HG03571 (cell line): ENCODE results near the gene OR2L3.
"Not testable (repeated sequence)": the region's sequence is repeated elsewhere in the genome, so short reads cannot be mapped to it uniquely, and the experiment has no call there.

ENCODE experiments used
- ATAC-seq: cut with Tn5 transposase; IDR thresholded peaks from one replicate; pipeline ENCODE4 v1.9.1; 2021; ENCODE audit not compliant: unreplicated experiment

Gene OR2L3

DNA sequence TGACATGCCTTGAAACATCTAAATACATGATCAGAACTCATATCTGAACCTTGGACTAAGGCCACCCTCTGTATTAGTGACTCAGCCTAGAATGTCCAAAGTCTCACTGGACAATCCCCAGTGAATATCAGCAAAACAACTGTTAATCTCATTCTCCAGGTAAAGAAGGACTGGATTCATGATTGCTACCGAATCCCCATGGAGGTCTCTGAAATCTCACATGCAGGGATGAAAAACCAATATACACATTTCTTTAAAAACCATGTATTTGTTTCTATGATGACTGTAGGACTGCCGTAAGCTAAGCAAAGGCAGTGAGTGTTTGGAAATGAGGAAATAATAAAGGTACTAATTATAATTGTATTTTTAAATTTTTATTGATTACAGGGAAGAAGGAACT lies at the start of gene OR2L3:
Gene OR2L3, plus strand, starts transcription at position 301 of the 400 bp plus-strand sequence. CDS start 13,846 bp downstream, outside the sequence.
- no peak for ATAC-seq

DNA sequence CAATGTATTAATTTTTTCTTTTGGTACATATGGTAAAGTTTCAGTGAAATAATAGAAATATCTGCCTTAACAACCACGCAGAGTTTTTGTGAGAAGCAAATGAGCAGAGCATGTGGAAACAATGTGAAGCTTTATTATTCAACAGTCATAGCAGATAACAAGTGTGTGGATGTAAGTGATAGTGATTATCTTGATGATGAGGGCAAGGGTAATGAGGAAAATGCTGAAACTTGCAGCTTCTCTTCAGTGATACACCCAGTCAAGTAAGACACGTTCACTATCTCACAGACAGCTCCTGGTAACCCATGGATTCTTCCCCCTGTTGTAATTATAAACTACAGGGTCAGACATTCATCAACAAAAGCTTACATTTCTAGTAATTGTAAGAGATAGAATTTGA lies 47.8 kb upstream of the OR2L3 start:
- no peak for ATAC-seq

- ATAC-seq: no peak
These were observed 46.5 kb upstream of the OR2L3 start for GRCh38 chr1:248000169-248000568.

GRCh38 chr1:248007778-248008177 lies 38.9 kb upstream of the OR2L3 start:
- ATAC-seq: no peak

DNA sequence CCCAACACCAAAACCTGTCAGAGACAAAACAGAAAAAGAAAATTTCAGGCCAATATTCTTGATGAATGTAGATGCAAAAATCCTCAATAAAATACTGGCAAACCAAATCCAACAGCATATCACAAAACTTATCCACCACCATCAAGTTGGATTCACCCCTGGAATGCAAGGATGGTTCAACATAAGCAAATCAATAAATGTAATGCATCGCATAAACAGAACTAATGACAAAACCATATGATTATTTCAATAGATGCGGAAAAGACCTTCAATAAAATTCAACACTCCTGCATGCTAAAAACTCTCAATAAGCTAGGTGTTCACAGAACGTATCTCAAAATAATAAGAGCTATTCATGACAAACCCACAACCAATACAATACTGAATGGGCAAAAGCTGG lies 37.0 kb upstream of the OR2L3 start:
- no peak for ATAC-seq

- ATAC-seq: no peak
These were observed 33.4 kb upstream of the OR2L3 start, which contains the start of gene OR2L5 for GRCh38 chr1:248013229-248013710. TSS of gene OR2L5 (plus strand) at chr1:248013660. CDS start at chr1:248021948, 8,288 bp downstream.

GRCh38 chr1:248015803-248016202 lies 30.8 kb upstream of the OR2L3 start:
- no peak for ATAC-seq

DNA sequence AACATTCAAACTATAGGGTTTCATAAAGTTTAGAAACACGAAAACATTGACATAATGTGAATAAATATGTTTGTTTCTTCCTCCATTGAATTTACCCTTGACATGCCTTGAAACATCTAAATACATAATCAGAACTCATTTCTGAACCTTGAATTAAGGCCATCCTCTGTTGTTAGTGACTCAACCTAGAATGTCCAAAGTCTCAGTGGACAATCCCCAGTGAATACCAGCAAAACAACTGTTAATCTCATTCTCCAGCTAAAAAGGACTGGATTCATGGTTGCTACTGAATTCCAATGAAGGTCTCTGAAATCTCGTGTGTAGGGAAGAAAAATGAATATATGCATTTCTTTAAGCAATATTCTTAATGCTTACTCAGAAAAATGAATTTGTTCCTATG lies 16.9 kb upstream of the OR2L3 start, which contains the start of gene OR2L2:
Gene OR2L2, plus strand, starts transcription at position 301 of the 400 bp plus-strand sequence. CDS start 8,198 bp downstream, outside the sequence.
- ATAC-seq: no peak

DNA sequence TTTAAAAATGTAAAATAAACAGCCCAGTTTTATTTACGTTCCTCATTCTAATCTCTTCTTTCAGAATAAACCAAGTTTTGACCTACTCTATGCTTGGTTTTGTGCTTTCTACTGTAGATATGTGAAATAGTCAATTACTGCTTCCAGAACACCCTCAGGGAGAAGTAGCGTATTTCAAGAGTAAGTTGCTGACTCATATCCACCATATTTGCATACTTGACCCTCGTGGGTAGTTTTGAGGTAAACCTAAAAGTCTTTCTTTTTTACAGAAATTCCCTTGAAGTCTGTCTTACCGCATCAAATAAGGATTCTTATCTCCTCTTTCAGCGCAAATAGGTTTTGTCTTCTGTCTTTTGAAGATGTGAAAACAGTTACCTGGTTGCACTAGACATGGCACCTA lies 1.4 kb upstream of the OR2L3 start:
- no peak for ATAC-seq

- ATAC-seq: no peak
These were observed 372 bp downstream of the OR2L3 start for GRCh38 chr1:248047008-248047407.

- ATAC-seq: no peak
These were observed 8.0 kb downstream of the OR2L3 start for GRCh38 chr1:248054671-248055070.

DNA sequence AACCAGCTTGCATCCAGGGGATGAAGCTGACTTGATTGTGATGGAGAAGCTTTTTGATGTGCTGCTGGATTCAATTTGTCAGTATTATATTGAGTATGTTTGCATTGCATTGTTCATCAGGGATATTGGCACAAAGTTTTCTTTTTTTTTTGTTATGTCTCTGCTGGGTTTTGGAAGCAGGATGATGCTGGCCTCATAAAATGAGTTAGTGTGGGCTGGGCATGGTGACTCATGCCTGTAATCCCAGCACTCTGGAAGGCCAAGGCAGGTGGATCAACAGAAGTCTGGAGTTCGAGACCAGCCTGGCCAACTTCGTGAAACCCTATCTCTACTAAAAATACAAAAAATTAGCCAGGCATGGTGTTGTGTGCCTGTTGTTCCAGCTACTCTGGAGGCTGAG lies 8.6 kb downstream of the OR2L3 start:
- ATAC-seq: no peak

- no peak for ATAC-seq
These were observed 18.4 kb downstream of the OR2L3 start for GRCh38 chr1:248065071-248065470.

GRCh38 chr1:248065604-248066003 lies 19.0 kb downstream of the OR2L3 start:
- ATAC-seq: no peak

DNA sequence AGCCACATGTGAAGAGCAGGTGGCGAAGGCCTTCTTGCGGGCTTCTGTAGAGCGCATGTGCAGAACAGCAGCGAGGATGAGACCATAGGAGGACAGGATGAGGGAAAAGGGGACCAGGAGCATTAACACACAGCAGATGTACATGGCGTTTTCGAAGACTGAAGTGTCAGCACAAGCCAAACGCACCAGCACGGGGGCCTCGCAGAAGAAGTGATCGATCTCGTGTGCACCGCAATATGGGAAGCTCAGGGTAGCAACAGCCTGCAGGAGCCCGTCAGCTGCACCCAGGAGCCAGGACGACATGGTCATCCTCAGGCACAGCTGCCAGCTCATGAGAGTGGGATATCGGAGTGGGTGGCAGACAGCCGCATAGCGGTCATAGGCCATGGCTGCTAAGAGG lies 37.2 kb downstream of the OR2L3 start:
- not testable (repeated sequence) for ATAC-seq

GRCh38 chr1:248094884-248095283 lies 48.2 kb downstream of the OR2L3 start, which contains the start of gene OR2L13:
TSS of gene OR2L13 (plus strand) at chr1:248095184. CDS start at chr1:248099376, 4,192 bp downstream.
- no peak for ATAC-seq

GRCh38 chr1:248098529-248098928 lies 51.9 kb downstream of the OR2L3 start:
- ATAC-seq: no peak

GRCh38 chr1:248102847-248103246 lies 56.2 kb downstream of the OR2L3 start:
- no peak for ATAC-seq

DNA sequence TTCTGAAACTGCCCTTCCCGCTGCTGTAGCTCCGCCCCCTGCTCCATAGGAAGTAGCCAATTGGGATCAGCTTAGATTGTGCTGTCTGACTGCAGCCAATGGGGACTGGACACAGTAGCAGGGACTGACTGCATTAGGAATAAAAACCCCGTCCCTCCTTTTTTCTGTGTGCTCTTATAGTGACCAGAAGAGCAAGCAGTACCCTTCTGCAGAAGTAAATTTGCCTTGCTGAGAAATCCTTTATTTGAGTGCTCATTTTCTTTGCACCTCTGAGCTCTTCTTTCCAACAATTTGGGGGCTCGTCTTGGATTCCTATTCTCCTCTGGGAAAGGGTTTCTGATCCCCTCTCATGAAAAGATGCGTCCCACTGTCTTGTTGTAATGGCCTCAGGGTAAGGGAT lies 64.5 kb downstream of the OR2L3 start:
- ATAC-seq: no peak
